Astrocyte of the hippocampus (primary cell): ENCODE results near the gene MUC6.
A peak's percentile ranks its signal among the peaks of the same experiment; 100 is the strongest.

Experiments
- DNase-seq: peaks from one replicate; pipeline ENCODE4 v3.0.0; 2011; ENCODE audit warnings: low read depth, low spot score

MUC6 gene

GRCh38 chr11:1036931-1037330 is 413 bp upstream of the MUC6 start:
- no peak for DNase-seq

GRCh38 chr11:1035577-1036283 is 788 bp downstream of the MUC6 start:
- DNase-seq, result no peak

GRCh38 chr11:1034456-1035295 is 1.8 kb downstream of the MUC6 start:
- DNase-seq, result no peak

GRCh38 chr11:1034001-1034400 is 2.5 kb downstream of the MUC6 start:
- DNase-seq, result peak; percentile 26

GRCh38 chr11:1033016-1033798 is 3.3 kb downstream of the MUC6 start:
- DNase-seq, result no peak

- DNase-seq, result no peak
Observed at GRCh38 chr11:1032310-1032891, 4.1 kb downstream of the MUC6 start.

- no peak for DNase-seq
Observed at GRCh38 chr11:1031121-1031899, 5.2 kb downstream of the MUC6 start.

GRCh38 chr11:1030556-1030955 is 6.0 kb downstream of the MUC6 start:
- no peak for DNase-seq

GRCh38 chr11:1030086-1030485 is 6.4 kb downstream of the MUC6 start:
- no peak for DNase-seq

GRCh38 chr11:1029654-1030053 is 6.9 kb downstream of the MUC6 start:
- DNase-seq, result no peak

GRCh38 chr11:1029051-1029450 is 7.5 kb downstream of the MUC6 start:
- DNase-seq, result no peak

GRCh38 chr11:1028616-1029015 is 7.9 kb downstream of the MUC6 start:
- no peak for DNase-seq

- no peak for DNase-seq
Observed at GRCh38 chr11:1028291-1028540, 8.3 kb downstream of the MUC6 start.

- DNase-seq, result no peak
Observed at GRCh38 chr11:1027483-1028290, 8.8 kb downstream of the MUC6 start.

GRCh38 chr11:1026641-1027482 is 9.7 kb downstream of the MUC6 start:
- no peak for DNase-seq

GRCh38 chr11:1026163-1026450 is 10.4 kb downstream of the MUC6 start:
- no peak for DNase-seq

GRCh38 chr11:1025410-1026162 is 10.9 kb downstream of the MUC6 start:
- DNase-seq, result no peak

- no peak for DNase-seq
Observed at GRCh38 chr11:1024597-1025409, 11.7 kb downstream of the MUC6 start.
